HepG2 (cell line): ENCODE measurements around the gene CBFA2T2. TPM values are rescaled to one million over a fixed set of nuclear protein-coding genes. Genes with fewer than 3 reads are reported as not detected.

Experiments
- GZF1 ChIP-seq: sonication (generic); formaldehyde crosslinking; IDR thresholded peaks from 2 replicates; pipeline ENCODE4 v1.5.1; 2020; ENCODE audit warnings: mild to moderate bottlenecking, missing genetic modification reagents
- HNRNPUL1 ChIP-seq: fragments of 200-400 bp; formaldehyde crosslinking; IDR thresholded peaks from 2 replicates; pipeline ENCODE4 v1.6.1; 2017; ENCODE audit warnings: low read depth, mild to moderate bottlenecking, low read length, moderate library complexity
- JUNB ChIP-seq: sonication (generic); formaldehyde crosslinking; IDR thresholded peaks from 2 replicates; pipeline ENCODE4 v1.8.0; 2022; ENCODE audit warnings: missing genetic modification reagents, mild to moderate bottlenecking, borderline replicate concordance
- KAT2B ChIP-seq: fragments of 150-350 bp; IDR thresholded peaks from 2 replicates; pipeline ENCODE4 v1.6.1; 2014; ENCODE audit warnings: low read depth, low read length, borderline replicate concordance
- KDM5A ChIP-seq: fragments of 200-600 bp; sonication (generic); IDR thresholded peaks from 2 replicates; pipeline ENCODE4 v1.7.0; 2018; ENCODE audit warnings: antibody characterized with exemption, mild to moderate bottlenecking, low read length, borderline replicate concordance
- NRL ChIP-seq: sonication (generic); formaldehyde crosslinking; IDR thresholded peaks from 2 replicates; pipeline ENCODE4 v1.5.0; 2020; ENCODE audit warnings: missing genetic modification reagents, mild to moderate bottlenecking, moderate library complexity, borderline replicate concordance
- SMAD1 ChIP-seq: sonication (generic); formaldehyde crosslinking; IDR thresholded peaks from 2 replicates; pipeline ENCODE4 v1.4.0; 2020; ENCODE audit warnings: missing genetic modification reagents, low read depth, mild to moderate bottlenecking, borderline replicate concordance
- ZNF34 ChIP-seq: sonication (generic); formaldehyde crosslinking; IDR thresholded peaks from 2 replicates; pipeline ENCODE4 v1.4.0; 2020; ENCODE audit warnings: mild to moderate bottlenecking, missing genetic modification reagents, borderline replicate concordance
- ZNF800 ChIP-seq: sonication (generic); formaldehyde crosslinking; IDR thresholded peaks from 2 replicates; pipeline ENCODE4 v1.4.0; 2020; ENCODE audit warnings: missing genetic modification reagents
- ZUFSP ChIP-seq: sonication (generic); formaldehyde crosslinking; IDR thresholded peaks from 2 replicates; pipeline ENCODE4 v1.9.0; 2021; ENCODE audit warnings: missing genetic modification reagents, mild to moderate bottlenecking, borderline replicate concordance
- polyA plus RNA-seq, 8 experiments: library from polyadenylated mRNA; depleted of rRNA in 3 of 8; stranded (reverse) in 7 of 8; unstranded in 1 of 8; fragments of >200 nt; fragmentation: Illumina TruSeq in 4 of 8; extraction: Trizol in 4 of 8; gene quantifications; 2 replicates each; pipeline versions ENCODE4 v1.2.1 to v1.2.3, GENCODE V29; 2011 to 2016; ENCODE audit warnings: low read depth in 4 of 8, missing spikeins in 1 of 8, mixed read lengths in 1 of 8; ENCODE audit not compliant: insufficient read depth in 1 of 8
- total RNA-seq, 5 experiments: library from RNA; depleted of rRNA; stranded (reverse); fragments of >200 nt; fragmentation: Illumina TruSeq; extraction: Trizol; gene quantifications; 2 replicates each; pipeline ENCODE4 v1.2.3, GENCODE V29; 2016; ENCODE audit warnings: low read depth in 1 of 5
- TF ChIP-seq, protein P1 (sequence below): sonication (generic); formaldehyde crosslinking; IDR thresholded peaks from 2 replicates; pipeline ENCODE4 v1.4.0; 2020; ENCODE audit warnings: mild to moderate bottlenecking, missing genetic modification reagents
- TF ChIP-seq, protein P2 (sequence below): sonication (generic); formaldehyde crosslinking; IDR thresholded peaks from 2 replicates; pipeline ENCODE4 v1.9.0; 2021; ENCODE audit warnings: missing genetic modification reagents, borderline replicate concordance

CBFA2T2 gene
- total and polyA plus RNA-seq, 2 of the 13 experiments (the other 11 are each of a cell fraction or from before 2014, with no cell fraction given) = 6.3 to 21.2 TPM

GRCh38 chr20:33686100-33686983 is 196.4 kb downstream of the CBFA2T2 start, which contains the start of gene E2F1 (continued):
- TF ChIP-seq, protein P1, sequence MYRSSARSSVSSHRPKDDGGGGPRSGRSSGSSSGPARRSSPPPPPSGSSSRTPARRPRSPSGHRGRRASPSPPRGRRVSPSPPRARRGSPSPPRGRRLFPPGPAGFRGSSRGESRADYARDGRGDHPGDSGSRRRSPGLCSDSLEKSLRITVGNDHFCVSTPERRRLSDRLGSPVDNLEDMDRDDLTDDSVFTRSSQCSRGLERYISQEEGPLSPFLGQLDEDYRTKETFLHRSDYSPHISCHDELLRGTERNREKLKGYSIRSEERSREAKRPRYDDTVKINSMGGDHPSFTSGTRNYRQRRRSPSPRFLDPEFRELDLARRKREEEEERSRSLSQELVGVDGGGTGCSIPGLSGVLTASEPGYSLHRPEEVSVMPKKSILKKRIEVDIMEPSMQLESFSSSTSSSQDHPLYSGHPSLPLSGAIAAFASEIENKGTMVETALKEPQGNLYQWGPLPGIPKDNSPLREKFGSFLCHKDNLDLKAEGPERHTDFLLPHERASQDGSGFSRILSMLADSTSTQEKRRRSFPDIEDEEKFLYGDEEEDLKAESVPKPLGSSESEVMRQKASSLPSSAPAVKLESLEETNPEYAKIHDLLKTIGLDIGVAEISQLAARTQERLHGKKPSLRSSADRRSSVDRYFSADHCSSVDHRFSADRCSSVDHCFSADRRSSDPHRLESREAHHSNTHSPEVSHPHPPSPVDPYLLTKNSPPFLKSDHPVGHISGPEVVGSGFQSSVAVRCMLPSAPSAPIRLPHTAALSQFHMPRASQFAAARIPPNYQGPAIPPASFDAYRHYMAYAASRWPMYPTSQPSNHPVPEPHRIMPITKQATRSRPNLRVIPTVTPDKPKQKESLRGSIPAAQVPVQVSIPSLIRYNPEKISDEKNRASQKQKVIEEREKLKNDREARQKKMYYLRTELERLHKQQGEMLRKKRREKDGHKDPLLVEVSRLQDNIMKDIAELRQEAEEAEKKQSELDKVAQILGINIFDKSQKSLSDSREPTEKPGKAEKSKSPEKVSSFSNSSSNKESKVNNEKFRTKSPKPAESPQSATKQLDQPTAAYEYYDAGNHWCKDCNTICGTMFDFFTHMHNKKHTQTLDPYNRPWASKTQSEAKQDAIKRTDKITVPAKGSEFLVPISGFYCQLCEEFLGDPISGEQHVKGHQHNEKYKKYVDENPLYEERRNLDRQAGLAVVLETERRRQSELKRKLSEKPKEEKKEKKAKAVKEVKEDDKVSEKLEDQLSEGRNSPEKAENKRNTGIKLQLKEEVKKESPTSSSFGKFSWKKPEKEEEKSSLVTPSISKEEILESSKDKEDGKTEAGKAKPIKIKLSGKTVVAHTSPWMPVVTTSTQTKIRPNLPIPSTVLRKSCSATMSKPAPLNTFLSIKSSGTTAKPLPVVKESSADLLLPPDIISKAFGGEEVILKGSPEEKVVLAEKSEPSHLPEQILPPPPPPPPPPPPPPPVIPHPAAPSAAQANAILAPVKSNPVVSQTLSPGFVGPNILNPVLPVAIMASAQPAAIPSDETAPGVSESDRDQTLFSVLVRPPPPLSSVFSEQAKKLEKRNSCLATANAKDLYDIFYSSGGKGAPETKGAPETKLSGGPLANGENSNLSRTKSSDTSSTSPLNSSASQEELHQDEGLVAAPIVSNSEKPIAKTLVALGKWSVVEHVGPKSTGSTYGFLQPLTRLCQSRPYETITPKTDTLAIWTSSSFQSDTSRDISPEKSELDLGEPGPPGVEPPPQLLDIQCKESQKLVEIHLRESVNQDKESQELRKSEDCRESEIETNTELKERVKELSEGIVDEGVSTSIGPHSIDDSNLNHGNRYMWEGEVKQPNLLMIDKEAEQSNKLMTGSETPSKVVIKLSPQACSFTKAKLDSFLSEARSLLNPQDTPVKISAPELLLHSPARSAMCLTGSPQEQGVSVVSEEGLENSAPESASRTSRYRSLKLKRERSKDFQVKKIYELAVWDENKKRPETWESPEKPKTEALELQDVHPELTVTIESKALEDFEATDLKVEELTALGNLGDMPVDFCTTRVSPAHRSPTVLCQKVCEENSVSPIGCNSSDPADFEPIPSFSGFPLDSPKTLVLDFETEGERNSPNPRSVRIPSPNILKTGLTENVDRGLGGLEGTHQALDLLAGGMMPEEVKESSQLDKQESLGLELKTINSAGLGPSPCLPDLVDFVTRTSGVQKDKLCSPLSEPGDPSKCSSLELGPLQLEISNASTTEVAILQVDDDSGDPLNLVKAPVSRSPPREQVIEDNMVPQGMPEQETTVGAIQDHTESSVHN = no peak
- TF ChIP-seq, protein P2, sequence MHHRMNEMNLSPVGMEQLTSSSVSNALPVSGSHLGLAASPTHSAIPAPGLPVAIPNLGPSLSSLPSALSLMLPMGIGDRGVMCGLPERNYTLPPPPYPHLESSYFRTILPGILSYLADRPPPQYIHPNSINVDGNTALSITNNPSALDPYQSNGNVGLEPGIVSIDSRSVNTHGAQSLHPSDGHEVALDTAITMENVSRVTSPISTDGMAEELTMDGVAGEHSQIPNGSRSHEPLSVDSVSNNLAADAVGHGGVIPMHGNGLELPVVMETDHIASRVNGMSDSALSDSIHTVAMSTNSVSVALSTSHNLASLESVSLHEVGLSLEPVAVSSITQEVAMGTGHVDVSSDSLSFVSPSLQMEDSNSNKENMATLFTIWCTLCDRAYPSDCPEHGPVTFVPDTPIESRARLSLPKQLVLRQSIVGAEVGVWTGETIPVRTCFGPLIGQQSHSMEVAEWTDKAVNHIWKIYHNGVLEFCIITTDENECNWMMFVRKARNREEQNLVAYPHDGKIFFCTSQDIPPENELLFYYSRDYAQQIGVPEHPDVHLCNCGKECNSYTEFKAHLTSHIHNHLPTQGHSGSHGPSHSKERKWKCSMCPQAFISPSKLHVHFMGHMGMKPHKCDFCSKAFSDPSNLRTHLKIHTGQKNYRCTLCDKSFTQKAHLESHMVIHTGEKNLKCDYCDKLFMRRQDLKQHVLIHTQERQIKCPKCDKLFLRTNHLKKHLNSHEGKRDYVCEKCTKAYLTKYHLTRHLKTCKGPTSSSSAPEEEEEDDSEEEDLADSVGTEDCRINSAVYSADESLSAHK (CRISPR knock-in tag) = 0 out of 2 replicates have a peak, but pooled peaks have one; percentile 76
- TF ChIP-seq NRL (CRISPR knock-in tag) (no peak; the same call in 1 of the 2 replicates), HNRNPUL1 (no peak), JUNB (CRISPR knock-in tag) (0 out of 2 replicates have a peak, but pooled peaks have one; percentile 74), ZUFSP (CRISPR knock-in tag) (no peak), ZNF34 (no peak; the same call in 1 of the 2 replicates), KDM5A (no peak), GZF1 (CRISPR knock-in tag) (no peak), SMAD1 (0 out of 2 replicates have a peak, but pooled peaks have one; percentile 36), ZNF800 (CRISPR knock-in tag) (no peak), KAT2B (no peak)
